ENCODE results near the gene INTS14.

The INTS14 gene

DNA sequence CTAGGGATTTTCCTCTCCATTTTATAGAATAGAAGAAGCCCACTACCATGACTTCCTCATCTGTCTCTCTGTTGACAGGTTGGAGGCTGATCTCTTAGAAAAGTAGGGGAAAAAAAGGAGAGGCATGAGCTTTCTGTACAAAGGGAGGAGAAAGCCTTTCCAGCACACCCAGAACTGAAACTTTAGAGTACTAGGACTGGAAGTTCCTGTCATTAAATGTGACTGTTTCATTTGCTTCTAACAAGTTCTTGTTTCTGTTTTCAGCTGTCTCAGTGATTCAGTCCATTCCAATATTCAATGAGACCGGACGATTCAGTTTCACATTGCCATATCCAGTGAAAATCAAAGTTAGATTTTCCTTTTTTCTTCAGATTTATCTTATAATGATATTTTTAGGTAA lies 39.0 kb downstream of the INTS14 start:
- Histone ChIP-seq H3K4me3 (ENCODE audit: insufficient read depth, low read length, poor library complexity, severe bottlenecking) (no peak overlapping the region), H3K27ac (ENCODE audit: low read depth, low read length) (no peak overlapping the region), H3K36me3 (ENCODE audit: low read length) (peaks cover 35% of the 10 kb centered on the region), H3K4me2 (ENCODE audit: low read depth, low read length, poor library complexity, severe bottlenecking) (no peak overlapping the region), H4K20me1 (ENCODE audit: low read depth, low read length) (no peaks in the 10 kb centered on the region), H3K9ac (ENCODE audit: low read length) (no peak overlapping the region), H3K9me3 (ENCODE audit: insufficient read depth, low read length) (no peaks in the 10 kb centered on the region), H2AFZ (ENCODE audit: low read depth, low read length, severe bottlenecking) (no peak overlapping the region), H3K27me3 (ENCODE audit: low read length) (no peaks in the 10 kb centered on the region), H3K79me2 (ENCODE audit: insufficient read depth, low read length) (no peaks in the 10 kb centered on the region), H3F3A (ENCODE audit: insufficient read depth) (peaks cover 15% of the 10 kb centered on the region), H3K9me2 (replicated peaks; ENCODE audit: insufficient read depth, low read length) (no peaks in the 10 kb centered on the region)
- TF ChIP-seq, protein P1, sequence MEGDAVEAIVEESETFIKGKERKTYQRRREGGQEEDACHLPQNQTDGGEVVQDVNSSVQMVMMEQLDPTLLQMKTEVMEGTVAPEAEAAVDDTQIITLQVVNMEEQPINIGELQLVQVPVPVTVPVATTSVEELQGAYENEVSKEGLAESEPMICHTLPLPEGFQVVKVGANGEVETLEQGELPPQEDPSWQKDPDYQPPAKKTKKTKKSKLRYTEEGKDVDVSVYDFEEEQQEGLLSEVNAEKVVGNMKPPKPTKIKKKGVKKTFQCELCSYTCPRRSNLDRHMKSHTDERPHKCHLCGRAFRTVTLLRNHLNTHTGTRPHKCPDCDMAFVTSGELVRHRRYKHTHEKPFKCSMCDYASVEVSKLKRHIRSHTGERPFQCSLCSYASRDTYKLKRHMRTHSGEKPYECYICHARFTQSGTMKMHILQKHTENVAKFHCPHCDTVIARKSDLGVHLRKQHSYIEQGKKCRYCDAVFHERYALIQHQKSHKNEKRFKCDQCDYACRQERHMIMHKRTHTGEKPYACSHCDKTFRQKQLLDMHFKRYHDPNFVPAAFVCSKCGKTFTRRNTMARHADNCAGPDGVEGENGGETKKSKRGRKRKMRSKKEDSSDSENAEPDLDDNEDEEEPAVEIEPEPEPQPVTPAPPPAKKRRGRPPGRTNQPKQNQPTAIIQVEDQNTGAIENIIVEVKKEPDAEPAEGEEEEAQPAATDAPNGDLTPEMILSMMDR (IDR thresholded peaks at IDR 0.05; ENCODE audit: insufficient read depth, low read length, poor library complexity, severe bottlenecking) = no peak
- no peak for TF ChIP-seq EZH2phosphoT487 (conservative IDR thresholded peaks at IDR 0.05; ENCODE audit: low read length)

DNA sequence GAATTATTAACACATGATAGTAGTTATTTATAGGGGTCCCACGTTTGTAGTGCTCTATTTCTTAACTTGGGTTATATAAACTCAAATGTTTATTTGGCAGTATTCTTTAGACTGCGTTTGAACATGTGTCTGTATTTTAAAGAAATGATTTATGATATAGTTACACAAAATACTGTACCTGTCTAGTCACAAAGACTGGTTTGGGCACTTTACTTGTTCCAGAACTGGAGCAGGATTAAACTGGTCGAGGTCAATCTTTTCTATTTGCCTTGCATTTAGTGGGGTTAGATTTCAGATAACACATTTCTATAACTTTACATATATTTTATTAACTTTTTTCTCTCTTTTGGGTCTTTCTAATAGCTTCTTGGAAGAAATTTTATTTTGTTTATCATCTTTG lies 41.2 kb downstream of the INTS14 start:
- no peak overlapping the region for H3K27ac ChIP-seq (ENCODE audit: low read depth, low read length)
- H3K79me2 ChIP-seq (ENCODE audit: insufficient read depth, low read length) = no peaks in the 10 kb centered on the region
- no peak overlapping the region for H3K4me2 ChIP-seq (ENCODE audit: low read depth, low read length, poor library complexity, severe bottlenecking)
- no peak overlapping the region for H3K9ac ChIP-seq (ENCODE audit: low read length)
- H3K27me3 ChIP-seq (ENCODE audit: low read length) = no peaks in the 10 kb centered on the region
- H3K36me3 ChIP-seq (ENCODE audit: low read length) = peaks cover 37% of the 10 kb centered on the region; the same call in 1 of the 2 replicates
- H3K9me2 ChIP-seq (replicated peaks; ENCODE audit: insufficient read depth, low read length) = no peaks in the 10 kb centered on the region
- H3K9me3 ChIP-seq (ENCODE audit: insufficient read depth, low read length) = no peaks in the 10 kb centered on the region
- H4K20me1 ChIP-seq (ENCODE audit: low read depth, low read length) = no peaks in the 10 kb centered on the region
- no peak overlapping the region for H2AFZ ChIP-seq (ENCODE audit: low read depth, low read length, severe bottlenecking)
- TF ChIP-seq, protein P1 (IDR thresholded peaks at IDR 0.05; ENCODE audit: insufficient read depth, low read length, poor library complexity, severe bottlenecking) = no peak
- no peak for TF ChIP-seq EZH2phosphoT487 (conservative IDR thresholded peaks at IDR 0.05; ENCODE audit: low read length)
- 0 out of 2 replicates have a peak, but pooled peaks cover 5% of the 10 kb centered on the region for H3F3A ChIP-seq (ENCODE audit: insufficient read depth)
- H3K4me3 ChIP-seq (ENCODE audit: insufficient read depth, low read length, poor library complexity, severe bottlenecking) = no peak overlapping the region

DNA sequence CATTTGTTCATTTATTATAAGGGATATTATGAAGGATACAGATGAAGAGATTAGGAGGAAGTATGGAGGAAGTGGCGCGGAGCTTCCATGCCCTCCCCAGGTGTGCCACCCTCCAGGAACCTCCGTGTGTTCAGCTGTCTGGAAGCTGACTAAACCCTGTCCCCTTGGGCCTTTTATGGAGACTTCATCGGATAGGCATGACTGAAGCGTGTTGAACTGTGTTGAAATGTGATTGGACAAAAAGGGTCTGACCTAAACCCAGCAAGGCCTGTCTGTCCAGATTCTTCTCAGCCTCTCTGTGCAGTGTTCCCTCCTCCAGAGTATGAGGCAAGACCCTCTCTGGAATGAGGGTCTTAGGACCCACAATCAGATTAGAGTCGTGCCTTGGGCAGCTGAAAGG lies 49.0 kb downstream of the INTS14 start:
- Histone ChIP-seq H3K27me3 (ENCODE audit: low read length) (no peaks in the 10 kb centered on the region), H3K9ac (ENCODE audit: low read length) (no peak overlapping the region), H3K27ac (ENCODE audit: low read depth, low read length) (no peak overlapping the region), H3F3A (ENCODE audit: insufficient read depth) (no peaks in the 10 kb centered on the region), H4K20me1 (ENCODE audit: low read depth, low read length) (no peaks in the 10 kb centered on the region), H3K36me3 (ENCODE audit: low read length) (peaks cover 28% of the 10 kb centered on the region; the same call in 1 of the 2 replicates), H3K9me2 (replicated peaks; ENCODE audit: insufficient read depth, low read length) (no peaks in the 10 kb centered on the region), H3K9me3 (ENCODE audit: insufficient read depth, low read length) (no peaks in the 10 kb centered on the region), H3K4me2 (ENCODE audit: low read depth, low read length, poor library complexity, severe bottlenecking) (no peak overlapping the region), H3K79me2 (ENCODE audit: insufficient read depth, low read length) (no peaks in the 10 kb centered on the region), H3K4me3 (ENCODE audit: insufficient read depth, low read length, poor library complexity, severe bottlenecking) (no peak overlapping the region), H2AFZ (ENCODE audit: low read depth, low read length, severe bottlenecking) (no peak overlapping the region)
- TF ChIP-seq, protein P1 (IDR thresholded peaks at IDR 0.05; ENCODE audit: insufficient read depth, low read length, poor library complexity, severe bottlenecking) = no peak
- no peak for TF ChIP-seq EZH2phosphoT487 (conservative IDR thresholded peaks at IDR 0.05; ENCODE audit: low read length)
